ENCODE results near the gene MUC5AC. TPM values are rescaled to one million over a fixed set of nuclear protein-coding genes. Genes with fewer than 3 reads are reported as not detected.

The MUC5AC gene
- total RNA-seq, 1 experiment from 2014 or later = under 0.01 TPM

DNA sequence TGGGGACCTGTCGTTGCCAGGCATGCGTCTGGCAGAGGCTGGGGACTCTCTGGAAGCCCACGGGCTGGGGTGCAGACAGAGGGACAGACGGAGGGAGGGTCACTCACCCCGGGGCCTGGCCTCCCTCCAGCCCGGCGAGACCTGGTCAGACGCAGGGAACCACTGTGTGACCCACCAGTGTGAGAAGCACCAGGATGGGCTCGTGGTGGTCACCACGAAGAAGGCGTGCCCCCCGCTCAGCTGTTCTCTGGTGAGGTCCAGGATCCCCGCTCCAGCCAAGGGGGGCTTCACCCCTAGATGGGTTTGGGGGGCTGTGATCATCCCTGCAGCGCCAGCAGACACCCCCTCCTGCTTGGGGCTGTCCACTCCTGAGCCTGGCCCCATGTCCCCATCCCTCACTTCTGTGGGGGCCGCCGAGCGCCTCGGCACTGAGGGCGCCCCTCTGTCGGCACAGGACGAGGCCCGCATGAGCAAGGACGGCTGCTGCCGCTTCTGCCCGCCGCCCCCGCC lies 41.5 kb downstream of the MUC5AC start:
- no peak overlapping the region for H3K27ac ChIP-seq (ENCODE audit: low read depth, low read length)
- H3K9me2 ChIP-seq (ENCODE audit: insufficient read depth) = no peaks in the 10 kb centered on the region
- ChIA-PET POLR2A (no interaction called here), CTCF (interaction anchor here (1.5 kb wide), 1 partner anchor 34 kb away, joined by 4 read pairs; no protein-coding TSS in a partner anchor), RAD21 (ENCODE audit: low non-redundant PET in 1 of 2, low total read pairs in 2 of 2, uncharacterized antibody in 2 of 2, unreplicated experiment in 2 of 2) (no interaction called here)
- H2AFZ ChIP-seq (ENCODE audit: low read depth, low read length, poor library complexity, severe bottlenecking) = no peak overlapping the region
- no peaks in the 10 kb centered on the region for H3K79me2 ChIP-seq (ENCODE audit: insufficient read depth, low read length)
- DNase-seq (ENCODE audit: low read depth, low spot score) (no peak), ATAC-seq (no peak)
- no peak overlapping the region for H3K4me3 ChIP-seq (replicated peaks in 1 of 2; ENCODE audit: low read depth in 1 of 2, low read length in 2 of 2)
- H3K4me1 ChIP-seq (ENCODE audit: control insufficient read depth in 1 of 2, insufficient read depth in 2 of 2, low read length in 2 of 2) = peaks cover 13 to 17% of the 10 kb centered on the region in 2 experiments
- H3K9ac ChIP-seq (ENCODE audit: low read length) = no peak overlapping the region
- BruUV-seq (replicated peaks) = no TSS peak
- no peak overlapping the region for H3K4me2 ChIP-seq (ENCODE audit: low read length)
- H3K27me3 ChIP-seq (ENCODE audit: insufficient read depth, low read length) = no peaks in the 10 kb centered on the region
- no peaks in the 10 kb centered on the region for H3K9me3 ChIP-seq (ENCODE audit: control insufficient read depth in 1 of 2, insufficient read depth in 1 of 2, low read depth in 1 of 2, low read length in 2 of 2)
- intact Hi-C loops (cut with micrococcal nuclease) = no loop called here
- TF ChIP-seq CBX3 (IDR thresholded peaks at IDR 0.05; ENCODE audit: low read depth) = no peak
- TF ChIP-seq POLR2A (IDR thresholded peaks at IDR 0.05; ENCODE audit: borderline replicate concordance, extremely low read depth, insufficient read depth, insufficient read length) = no peak
- no peak for TF ChIP-seq POLR2AphosphoS5 (IDR thresholded peaks at IDR 0.05; ENCODE audit: low read depth, low read length)
- no peak for TF ChIP-seq CEBPB (IDR thresholded peaks at IDR 0.05; ENCODE audit: low read depth)
- TF ChIP-seq RAD21 (IDR thresholded peaks at IDR 0.05; ENCODE audit: low read depth) = no peak
- TF ChIP-seq, protein P1, sequence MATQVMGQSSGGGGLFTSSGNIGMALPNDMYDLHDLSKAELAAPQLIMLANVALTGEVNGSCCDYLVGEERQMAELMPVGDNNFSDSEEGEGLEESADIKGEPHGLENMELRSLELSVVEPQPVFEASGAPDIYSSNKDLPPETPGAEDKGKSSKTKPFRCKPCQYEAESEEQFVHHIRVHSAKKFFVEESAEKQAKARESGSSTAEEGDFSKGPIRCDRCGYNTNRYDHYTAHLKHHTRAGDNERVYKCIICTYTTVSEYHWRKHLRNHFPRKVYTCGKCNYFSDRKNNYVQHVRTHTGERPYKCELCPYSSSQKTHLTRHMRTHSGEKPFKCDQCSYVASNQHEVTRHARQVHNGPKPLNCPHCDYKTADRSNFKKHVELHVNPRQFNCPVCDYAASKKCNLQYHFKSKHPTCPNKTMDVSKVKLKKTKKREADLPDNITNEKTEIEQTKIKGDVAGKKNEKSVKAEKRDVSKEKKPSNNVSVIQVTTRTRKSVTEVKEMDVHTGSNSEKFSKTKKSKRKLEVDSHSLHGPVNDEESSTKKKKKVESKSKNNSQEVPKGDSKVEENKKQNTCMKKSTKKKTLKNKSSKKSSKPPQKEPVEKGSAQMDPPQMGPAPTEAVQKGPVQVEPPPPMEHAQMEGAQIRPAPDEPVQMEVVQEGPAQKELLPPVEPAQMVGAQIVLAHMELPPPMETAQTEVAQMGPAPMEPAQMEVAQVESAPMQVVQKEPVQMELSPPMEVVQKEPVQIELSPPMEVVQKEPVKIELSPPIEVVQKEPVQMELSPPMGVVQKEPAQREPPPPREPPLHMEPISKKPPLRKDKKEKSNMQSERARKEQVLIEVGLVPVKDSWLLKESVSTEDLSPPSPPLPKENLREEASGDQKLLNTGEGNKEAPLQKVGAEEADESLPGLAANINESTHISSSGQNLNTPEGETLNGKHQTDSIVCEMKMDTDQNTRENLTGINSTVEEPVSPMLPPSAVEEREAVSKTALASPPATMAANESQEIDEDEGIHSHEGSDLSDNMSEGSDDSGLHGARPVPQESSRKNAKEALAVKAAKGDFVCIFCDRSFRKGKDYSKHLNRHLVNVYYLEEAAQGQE (IDR thresholded peaks at IDR 0.05; ENCODE audit: low read depth) = no peak
- no peak for TF ChIP-seq EZH2 (IDR thresholded peaks at IDR 0.05)
- no peak for TF ChIP-seq YY1 (IDR thresholded peaks at IDR 0.05; ENCODE audit: extremely low read depth, insufficient replicate concordance, low read depth, low read length)
- TF ChIP-seq ZFX (IDR thresholded peaks at IDR 0.05) = no peak
- TF ChIP-seq JUND (IDR thresholded peaks at IDR 0.05) = no peak
- TF ChIP-seq ZNF274 (IDR thresholded peaks at IDR 0.05; ENCODE audit: low read depth, low read length) = no peak
- no peak for TF ChIP-seq EZH2phosphoT487 (IDR thresholded peaks at IDR 0.05; ENCODE audit: borderline replicate concordance)
- TF ChIP-seq, protein P2, sequence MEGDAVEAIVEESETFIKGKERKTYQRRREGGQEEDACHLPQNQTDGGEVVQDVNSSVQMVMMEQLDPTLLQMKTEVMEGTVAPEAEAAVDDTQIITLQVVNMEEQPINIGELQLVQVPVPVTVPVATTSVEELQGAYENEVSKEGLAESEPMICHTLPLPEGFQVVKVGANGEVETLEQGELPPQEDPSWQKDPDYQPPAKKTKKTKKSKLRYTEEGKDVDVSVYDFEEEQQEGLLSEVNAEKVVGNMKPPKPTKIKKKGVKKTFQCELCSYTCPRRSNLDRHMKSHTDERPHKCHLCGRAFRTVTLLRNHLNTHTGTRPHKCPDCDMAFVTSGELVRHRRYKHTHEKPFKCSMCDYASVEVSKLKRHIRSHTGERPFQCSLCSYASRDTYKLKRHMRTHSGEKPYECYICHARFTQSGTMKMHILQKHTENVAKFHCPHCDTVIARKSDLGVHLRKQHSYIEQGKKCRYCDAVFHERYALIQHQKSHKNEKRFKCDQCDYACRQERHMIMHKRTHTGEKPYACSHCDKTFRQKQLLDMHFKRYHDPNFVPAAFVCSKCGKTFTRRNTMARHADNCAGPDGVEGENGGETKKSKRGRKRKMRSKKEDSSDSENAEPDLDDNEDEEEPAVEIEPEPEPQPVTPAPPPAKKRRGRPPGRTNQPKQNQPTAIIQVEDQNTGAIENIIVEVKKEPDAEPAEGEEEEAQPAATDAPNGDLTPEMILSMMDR (IDR thresholded peaks at IDR 0.05 in 2 of 3, conservative IDR thresholded peaks at IDR 0.05 in 1 of 3; ENCODE audit: borderline replicate concordance in 1 of 3, insufficient read depth in 1 of 3, low read depth in 2 of 3, low read length in 2 of 3) = no peak
- no peak for TF ChIP-seq TCF7L2 (IDR thresholded peaks at IDR 0.05; ENCODE audit: borderline replicate concordance, extremely low read depth, insufficient read depth, insufficient read length)
- TF ChIP-seq, protein P3, sequence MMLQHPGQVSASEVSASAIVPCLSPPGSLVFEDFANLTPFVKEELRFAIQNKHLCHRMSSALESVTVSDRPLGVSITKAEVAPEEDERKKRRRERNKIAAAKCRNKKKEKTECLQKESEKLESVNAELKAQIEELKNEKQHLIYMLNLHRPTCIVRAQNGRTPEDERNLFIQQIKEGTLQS (IDR thresholded peaks at IDR 0.05) = no peak
- no peak for TF ChIP-seq FOSL1 (IDR thresholded peaks at IDR 0.05; ENCODE audit: low read depth)
- no peak for TF ChIP-seq SP1 (IDR thresholded peaks at IDR 0.05; ENCODE audit: low read depth)
- TF ChIP-seq ELF1 (IDR thresholded peaks at IDR 0.05; ENCODE audit: borderline replicate concordance, low read depth) = no peak
- TF ChIP-seq, protein P4, sequence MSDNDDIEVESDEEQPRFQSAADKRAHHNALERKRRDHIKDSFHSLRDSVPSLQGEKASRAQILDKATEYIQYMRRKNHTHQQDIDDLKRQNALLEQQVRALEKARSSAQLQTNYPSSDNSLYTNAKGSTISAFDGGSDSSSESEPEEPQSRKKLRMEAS (IDR thresholded peaks at IDR 0.05) = no peak
- no peaks in the 10 kb centered on the region for H4K20me1 ChIP-seq (ENCODE audit: insufficient read depth)
- H3K36me3 ChIP-seq (ENCODE audit: control insufficient read depth in 1 of 2, insufficient read depth in 2 of 2, low read length in 2 of 2) = no peaks in the 10 kb centered on the region
